ENCODE data around the gene RAP1GAP.
A peak's percentile ranks its signal among the peaks of the same experiment; 100 is the strongest.

Gene RAP1GAP

GRCh38 chr1:21589618-21590017, 79.5 kb downstream of the RAP1GAP start:
- no peak for DNase-seq

- no peak for DNase-seq
Observed at GRCh38 chr1:21587602-21587953, 81.6 kb downstream of the RAP1GAP start.

- DNase-seq: no peak
Observed at GRCh38 chr1:21586846-21587601, 82.1 kb downstream of the RAP1GAP start.

GRCh38 chr1:21586222-21586621, 82.9 kb downstream of the RAP1GAP start:
- no peak for DNase-seq

- DNase-seq: no peak
Observed at GRCh38 chr1:21585037-21585436, 84.1 kb downstream of the RAP1GAP start.

GRCh38 chr1:21584096-21584495, 85.1 kb downstream of the RAP1GAP start:
- no peak for DNase-seq

GRCh38 chr1:21579791-21580190, 89.4 kb downstream of the RAP1GAP start:
- no peak for DNase-seq

GRCh38 chr1:21577933-21578332, 91.2 kb downstream of the RAP1GAP start:
- no peak for DNase-seq

GRCh38 chr1:21577324-21577723, 91.8 kb downstream of the RAP1GAP start:
- DNase-seq: no peak

GRCh38 chr1:21576798-21577187, 92.4 kb downstream of the RAP1GAP start:
- no peak for DNase-seq

GRCh38 chr1:21576031-21576797, 92.9 kb downstream of the RAP1GAP start:
- no peak for DNase-seq

GRCh38 chr1:21575351-21575942, 93.7 kb downstream of the RAP1GAP start:
- DNase-seq: no peak

GRCh38 chr1:21574466-21575151, 94.5 kb downstream of the RAP1GAP start:
- DNase-seq: no peak

GRCh38 chr1:21573971-21574465, 95.1 kb downstream of the RAP1GAP start:
- peak in 1 of 2 donors; percentile 49 for DNase-seq

- DNase-seq: no peak
Observed at GRCh38 chr1:21573475-21573874, 95.7 kb downstream of the RAP1GAP start.

- no peak for DNase-seq
Observed at GRCh38 chr1:21572735-21573277, 96.4 kb downstream of the RAP1GAP start.

- no peak for DNase-seq
Observed at GRCh38 chr1:21572221-21572620, 96.9 kb downstream of the RAP1GAP start.

GRCh38 chr1:21570885-21571284, 98.3 kb downstream of the RAP1GAP start:
- no peak for DNase-seq

GRCh38 chr1:21570528-21570875, 98.7 kb downstream of the RAP1GAP start:
- no peak for DNase-seq

GRCh38 chr1:21569820-21570527, 99.2 kb downstream of the RAP1GAP start:
- no peak for DNase-seq

GRCh38 chr1:21568809-21569385, 100.3 kb downstream of the RAP1GAP start:
- no peak for DNase-seq

Measured in stimulated activated CD4-positive, alpha-beta T cell treated with anti-CD3 and anti-CD28 coated beads, Interleukin-2, amount 100 ng/mL, for 24 hours (primary cell).